GM23248 (cell line): ENCODE results near the gene CCN6.

Experiments
- EZH2 ChIP-seq: fragments of 200-600 bp; sonication (generic); IDR thresholded peaks from 2 replicates; pipeline ENCODE4 v1.6.1; 2018; ENCODE audit warnings: antibody characterized with exemption, mild to moderate bottlenecking; ENCODE audit not compliant: insufficient read depth, poor library complexity, severe bottlenecking
- EZH2phosphoT487 ChIP-seq: fragments of 200-600 bp; sonication (generic); IDR thresholded peaks from 2 replicates; pipeline ENCODE4 v1.6.1; 2018; ENCODE audit warnings: antibody characterized with exemption, moderate library complexity, mild to moderate bottlenecking, low read depth; ENCODE audit not compliant: insufficient read depth

GRCh38 chr6:112118034-112118433 lies 64.1 kb downstream of the CCN6 start:
- TF ChIP-seq EZH2 (no peak), EZH2phosphoT487 (no peak)
